ENCODE data around the gene ABCC1. TPM values are rescaled to one million over a fixed set of nuclear protein-coding genes. Genes with fewer than 3 reads are reported as not detected.
A peak's percentile ranks its signal among the peaks of the same experiment; 100 is the strongest.
"Not testable (repeated sequence)": the region's sequence is repeated elsewhere in the genome, so short reads cannot be mapped to it uniquely, and the experiment has no call there.

Gene ABCC1
- total RNA-seq, 1 donor from 2014 or later, result 8.2 TPM

DNA sequence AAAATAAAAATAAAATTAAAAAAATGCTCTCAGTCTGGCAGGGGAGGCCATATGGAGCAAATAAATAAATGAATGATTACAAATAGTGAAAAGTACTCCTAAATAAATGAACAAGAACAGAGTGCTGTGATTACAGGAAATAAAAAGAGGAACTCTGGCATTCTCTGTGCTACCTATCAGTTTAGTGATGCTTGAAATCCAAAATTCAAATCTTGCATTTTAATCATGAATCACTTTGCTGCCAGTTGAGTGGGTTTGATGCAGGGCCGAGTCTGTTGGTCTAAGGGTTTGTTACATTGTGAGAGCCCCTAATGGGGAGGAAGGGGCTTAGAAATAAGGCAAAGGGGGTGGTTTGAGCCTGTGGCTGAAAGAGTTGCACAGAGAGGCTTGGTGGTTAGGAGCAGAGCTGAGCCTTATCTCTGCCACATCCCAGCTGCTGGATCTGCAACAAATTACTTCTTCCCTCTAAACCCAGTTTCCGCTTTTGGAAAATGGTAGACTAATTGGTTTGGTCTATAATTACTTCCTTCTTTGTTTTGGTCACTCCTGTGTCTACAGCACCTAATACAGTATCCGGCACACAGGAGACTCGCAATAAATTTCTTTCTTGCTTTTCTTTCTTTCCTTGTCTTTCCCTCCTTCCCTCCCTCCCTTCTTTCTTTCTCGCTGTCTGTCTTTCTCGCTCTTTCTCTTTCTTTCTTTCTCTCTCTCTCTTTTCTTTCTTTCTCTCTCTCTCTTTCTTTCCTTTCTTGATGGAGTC is 6.3 kb upstream of the ABCC1 start:
- FAIRE-seq, result no peak

DNA sequence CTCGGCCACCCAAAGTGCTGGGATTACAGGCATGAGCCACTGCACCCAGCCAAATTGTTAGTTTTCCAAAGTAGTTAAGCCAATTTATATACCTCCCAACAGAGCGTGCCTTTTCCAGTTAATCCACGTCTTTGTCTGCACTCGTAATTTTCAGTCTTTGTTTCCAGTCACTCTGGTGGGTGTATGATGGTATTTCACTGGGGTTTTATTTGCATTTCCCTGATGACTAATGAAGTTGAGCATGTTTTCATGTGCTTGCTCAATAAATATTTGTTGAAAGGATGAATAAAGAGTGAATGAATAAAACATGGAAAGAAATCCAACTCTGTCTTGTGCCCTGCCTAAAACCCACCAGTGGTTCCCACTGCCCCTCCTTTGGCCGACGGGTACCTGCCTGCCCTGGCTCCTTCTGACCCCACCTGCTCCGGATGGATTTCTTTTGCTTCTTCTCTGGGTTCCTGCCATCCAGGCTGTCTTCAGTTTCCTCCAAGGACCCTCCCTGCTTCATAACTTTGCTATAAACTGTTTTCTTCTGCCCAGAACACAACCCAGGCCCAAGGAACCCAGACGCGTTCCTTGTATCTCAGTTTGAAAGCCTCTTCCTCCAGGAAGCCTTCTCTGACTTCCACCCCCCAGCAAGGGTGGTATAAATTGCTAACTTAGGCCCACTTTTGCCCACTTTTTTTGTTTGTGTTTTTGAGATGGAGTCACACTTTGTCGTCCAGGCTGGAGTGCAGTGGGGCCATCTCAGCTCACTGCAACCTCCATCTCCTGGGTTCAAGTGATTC is 3.0 kb upstream of the ABCC1 start:
- FAIRE-seq (no peak), DNase-seq (ENCODE audit: low spot score in 2 of 2) (no peak)

More for the DNA sequence above, 6.3 kb upstream of the ABCC1 start:
- DNase-seq (ENCODE audit: low spot score in 2 of 2), result no peak

DNA sequence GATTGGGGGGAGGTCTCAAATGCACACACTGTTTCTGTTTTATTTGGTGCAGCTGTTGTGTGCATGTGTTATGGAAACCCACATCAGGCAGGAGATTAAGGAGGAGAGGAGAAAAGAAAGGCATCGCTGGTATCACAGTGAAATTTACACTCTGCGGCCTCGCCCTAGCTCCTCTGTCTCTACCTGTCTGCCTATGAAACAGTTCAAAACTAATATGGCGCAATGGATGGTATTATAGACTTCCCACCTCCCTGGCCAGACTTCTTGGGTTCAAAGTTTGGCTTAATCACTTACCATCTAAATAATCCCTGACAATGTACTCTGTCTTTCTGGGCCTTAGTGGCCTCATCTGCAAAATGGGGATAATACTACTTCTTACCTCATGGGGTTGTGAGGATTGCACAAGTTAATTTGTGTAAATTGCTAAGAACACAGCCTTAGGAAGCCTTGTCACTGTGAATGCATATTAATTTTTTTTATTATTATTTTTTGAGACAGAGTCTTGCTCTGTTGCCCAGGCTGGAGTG is 1.4 kb upstream of the ABCC1 start:
- FAIRE-seq, result no peak
- no peak for DNase-seq (ENCODE audit: low spot score in 2 of 2)

DNA sequence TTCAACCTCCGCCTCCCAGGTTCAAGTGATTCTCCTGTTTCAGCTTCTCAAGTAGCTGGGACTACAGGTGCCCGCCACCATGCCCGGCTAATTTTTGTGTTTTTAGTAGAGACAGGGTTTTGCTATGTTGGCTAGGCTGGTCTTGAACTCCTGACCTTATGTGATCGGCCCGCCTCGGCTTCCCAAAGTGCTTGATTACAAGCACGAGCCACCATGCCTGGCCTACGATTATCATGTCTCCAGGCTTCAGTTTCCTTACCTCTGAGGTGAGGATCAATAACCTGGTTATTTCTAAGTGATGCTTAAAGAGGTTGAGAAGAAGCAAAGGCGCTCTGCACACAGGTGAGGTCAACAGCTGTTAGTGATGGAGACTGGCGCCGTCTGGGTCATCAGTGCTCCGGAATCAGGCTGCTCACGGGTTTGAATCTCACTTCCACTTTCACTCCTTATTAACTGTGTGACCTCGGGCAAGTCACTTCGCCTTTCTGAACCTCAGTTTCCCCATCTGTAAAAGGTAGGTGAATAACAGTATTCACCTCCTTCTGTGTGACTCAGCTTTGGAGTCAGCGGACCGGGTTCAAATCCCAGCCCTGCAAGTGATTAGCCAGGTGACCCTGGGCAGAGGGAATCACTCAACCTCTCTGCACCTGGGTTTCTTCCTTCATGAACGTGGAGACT is 745 bp upstream of the ABCC1 start:
- DNase-seq (ENCODE audit: low spot score in 2 of 2) (no peak), FAIRE-seq (no peak)

DNA sequence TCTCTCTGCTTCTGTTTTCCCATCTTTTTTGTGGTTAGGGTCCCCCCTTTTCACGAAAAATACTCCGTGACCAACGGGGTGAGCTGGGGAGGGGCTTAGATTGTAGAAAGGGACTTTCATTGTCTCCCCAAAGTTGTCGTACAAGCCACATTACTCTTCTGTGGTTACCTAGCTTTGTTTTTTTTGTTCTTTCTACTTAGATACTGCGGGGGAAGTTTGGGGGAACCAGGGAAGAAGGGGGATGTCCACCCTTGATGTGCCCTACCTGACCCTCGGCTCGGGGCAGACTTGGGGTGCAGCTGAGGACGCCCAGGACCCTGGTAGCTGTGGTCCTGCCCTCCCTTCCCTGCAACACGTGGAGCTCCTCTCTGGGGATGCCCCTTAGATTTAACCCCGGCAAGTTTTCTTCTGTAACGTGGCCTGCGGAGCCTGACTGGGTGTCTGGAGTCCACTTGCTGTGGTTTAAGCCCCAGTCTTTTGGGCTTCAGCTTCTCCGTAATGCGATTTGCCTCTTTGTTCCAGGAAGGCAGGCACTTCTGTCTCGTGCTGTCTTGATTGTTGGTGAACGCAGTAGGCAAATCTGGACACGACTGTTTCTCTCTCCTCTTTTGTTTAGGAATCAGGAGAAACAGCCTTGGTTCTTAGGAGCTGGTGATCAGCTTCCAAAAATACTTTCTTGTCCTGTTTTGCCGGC is 892 bp downstream of the ABCC1 start:
- FAIRE-seq (no peak), DNase-seq (ENCODE audit: low spot score in 2 of 2) (peak in 1 of 2 donors; percentile 54)

DNA sequence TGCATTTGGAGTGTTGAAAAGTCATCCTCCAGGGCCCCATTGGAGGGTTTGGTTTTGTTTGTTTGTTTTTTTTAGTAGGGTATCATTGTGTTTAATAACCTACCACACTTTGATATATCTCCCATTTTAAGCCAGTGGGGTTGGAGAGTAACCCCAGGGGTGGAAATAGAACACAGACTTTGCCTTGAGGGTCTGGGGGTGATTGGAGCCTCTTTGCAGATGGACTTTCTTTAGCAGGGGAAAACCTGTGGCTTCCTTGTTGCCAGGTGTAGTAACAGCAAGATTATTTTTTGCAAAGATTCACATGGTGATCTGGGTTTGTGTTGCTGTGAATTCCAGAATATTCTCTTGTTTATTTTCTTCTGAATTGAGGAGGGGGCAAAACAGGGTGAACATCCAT is 1.5 kb downstream of the ABCC1 start:
- DNase-seq (ENCODE audit: low spot score in 2 of 2) (no peak), FAIRE-seq (no peak)

DNA sequence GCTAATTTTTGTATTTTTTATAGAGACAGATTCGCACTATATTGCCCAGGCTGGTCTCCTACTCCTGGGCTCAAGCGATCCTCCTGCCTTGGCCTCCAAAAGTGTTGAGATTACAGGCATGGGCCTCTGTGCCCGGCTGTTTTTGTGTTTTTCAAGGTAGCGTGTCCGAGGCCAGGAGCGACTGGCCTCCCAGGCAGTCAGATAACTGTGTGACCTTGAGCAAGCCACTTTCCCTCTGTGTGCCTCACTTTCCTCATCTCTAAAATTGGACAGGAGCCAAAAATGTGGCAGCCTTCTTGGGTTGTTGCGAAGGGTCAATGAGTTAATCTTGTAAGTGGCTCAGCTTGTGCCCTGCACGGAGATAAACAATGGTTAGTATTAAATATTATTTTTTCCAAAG is 2.4 kb downstream of the ABCC1 start:
- FAIRE-seq, result no peak
- DNase-seq (ENCODE audit: low spot score in 2 of 2), result no peak

DNA sequence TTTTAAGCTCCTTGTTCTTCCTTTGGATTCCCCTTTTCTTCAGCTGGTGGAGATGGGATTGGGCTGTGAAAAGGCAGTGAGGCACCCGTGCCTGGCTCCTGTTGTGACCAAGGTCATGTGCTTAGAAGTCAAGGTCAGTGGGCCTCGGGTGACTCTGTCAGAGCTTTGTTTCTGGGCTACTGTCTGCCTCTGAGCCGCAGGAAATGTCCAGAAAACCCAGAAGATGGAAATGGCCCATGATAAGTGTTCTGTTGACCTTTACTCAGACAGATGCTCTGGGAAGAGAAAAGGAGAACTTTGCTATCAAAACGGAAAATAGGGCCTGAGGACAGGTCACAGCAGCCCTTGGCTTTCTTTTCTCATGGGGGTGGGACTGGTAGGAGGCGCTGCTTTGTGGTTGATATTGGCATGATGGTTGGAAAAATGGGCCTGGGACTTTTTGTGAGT is 2.9 kb downstream of the ABCC1 start:
- DNase-seq (ENCODE audit: low spot score in 2 of 2) (no peak), FAIRE-seq (no peak)

DNA sequence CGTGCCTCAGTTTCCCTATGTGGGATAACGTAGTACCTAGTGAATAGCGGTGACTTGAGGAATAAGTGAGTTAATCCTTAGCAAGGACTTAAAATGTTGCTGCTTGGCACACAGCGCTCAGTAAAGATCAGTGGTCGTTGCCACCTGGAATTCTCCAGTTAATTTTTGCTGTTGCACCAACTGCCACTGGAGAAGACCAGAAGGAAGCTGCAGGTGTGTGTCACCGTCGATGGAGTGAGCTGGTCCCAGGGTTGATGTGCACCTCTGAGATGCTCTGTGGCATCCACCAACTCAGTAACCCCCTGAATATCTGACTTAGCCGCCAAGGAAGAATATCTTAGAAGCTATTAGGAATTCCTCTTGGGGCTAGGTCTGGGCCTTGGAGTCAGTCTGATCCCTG is 4.1 kb downstream of the ABCC1 start:
- DNase-seq (ENCODE audit: low spot score in 2 of 2) (no peak), FAIRE-seq (no peak)

DNA sequence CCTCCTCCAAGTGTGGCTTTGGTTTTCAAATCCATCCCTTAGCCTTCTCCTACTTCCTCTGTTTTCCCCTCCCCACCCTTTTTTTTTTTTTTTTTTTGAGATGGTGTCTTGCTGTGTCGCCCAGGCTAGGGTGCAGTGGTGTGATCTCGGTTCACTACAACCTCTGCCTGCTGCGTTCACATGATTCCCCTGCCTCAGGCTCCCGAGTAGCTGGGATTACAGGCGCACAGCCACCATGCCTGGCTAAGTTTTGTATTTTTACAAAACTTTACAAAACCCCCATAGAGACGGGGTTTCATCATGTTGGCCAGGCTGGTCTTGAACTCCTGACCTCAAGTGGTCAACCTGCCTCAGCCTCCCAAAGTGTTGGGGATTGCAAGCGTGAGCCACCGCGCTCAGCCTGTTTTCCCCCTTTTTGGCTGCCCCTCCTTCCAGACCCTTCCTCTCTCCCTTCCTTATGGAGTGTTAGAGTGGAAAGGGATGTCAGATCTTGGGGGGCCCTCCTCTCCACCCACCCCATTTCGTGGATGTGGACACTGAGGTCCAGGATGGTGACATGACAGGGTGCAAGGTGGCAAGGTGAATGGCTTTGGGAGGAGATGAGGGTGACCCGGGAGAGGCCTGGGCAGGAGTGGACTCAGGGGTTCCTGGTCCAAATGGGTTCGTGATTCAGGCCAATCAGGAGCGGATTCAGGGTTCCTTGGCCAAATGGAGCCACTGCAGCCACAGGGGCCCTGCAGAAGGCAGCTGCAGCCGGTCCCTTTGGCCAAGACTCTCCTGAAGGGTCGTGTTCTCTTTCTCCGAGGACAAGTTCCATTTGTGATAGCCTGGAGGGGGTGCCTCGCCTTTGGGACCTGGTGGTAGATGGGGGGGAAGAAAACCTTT is 4.8 kb downstream of the ABCC1 start:
- no peak for FAIRE-seq

DNA sequence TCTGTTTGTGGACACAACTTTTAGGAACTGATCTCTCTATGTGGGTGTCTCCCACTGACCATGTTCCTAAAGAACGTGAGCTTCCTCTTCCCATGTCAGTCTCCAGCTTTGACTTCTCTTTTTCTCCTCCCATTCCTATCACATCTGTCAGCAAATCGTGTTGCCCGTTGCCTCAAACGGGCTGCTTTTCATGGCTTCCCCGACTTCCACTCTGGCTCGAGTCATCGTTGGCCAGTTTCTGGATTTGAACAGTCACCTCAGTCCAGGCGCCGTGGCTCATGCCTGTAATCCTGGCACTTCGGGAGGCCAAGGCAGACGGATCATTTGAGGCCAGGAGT is 5.4 kb downstream of the ABCC1 start:
- DNase-seq (ENCODE audit: low spot score in 2 of 2), result no peak
- no peak for FAIRE-seq

More for the DNA sequence above, 4.8 kb downstream of the ABCC1 start:
- DNase-seq (ENCODE audit: low spot score in 2 of 2), result no peak

DNA sequence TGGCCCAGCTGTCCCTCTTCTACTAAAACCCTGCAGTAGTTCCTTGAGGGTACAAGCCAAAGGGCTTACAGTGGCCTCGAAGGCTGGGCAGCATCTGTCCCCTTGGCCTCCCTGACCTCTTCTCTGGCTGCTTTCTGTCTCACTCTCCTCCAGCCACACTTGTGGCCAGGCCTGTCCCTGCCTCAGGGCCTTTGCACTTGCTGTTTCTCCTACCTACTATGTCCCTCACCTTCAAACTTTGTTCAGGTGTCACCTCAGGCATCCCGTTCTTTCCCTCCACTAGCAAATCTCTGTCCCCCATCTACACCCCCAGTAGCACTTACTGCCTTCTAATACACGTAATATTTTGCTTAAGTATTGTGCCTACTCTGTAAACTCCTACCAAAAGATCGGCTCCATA is 6.0 kb downstream of the ABCC1 start:
- DNase-seq (ENCODE audit: low spot score in 2 of 2) (no peak), FAIRE-seq (no peak)

DNA sequence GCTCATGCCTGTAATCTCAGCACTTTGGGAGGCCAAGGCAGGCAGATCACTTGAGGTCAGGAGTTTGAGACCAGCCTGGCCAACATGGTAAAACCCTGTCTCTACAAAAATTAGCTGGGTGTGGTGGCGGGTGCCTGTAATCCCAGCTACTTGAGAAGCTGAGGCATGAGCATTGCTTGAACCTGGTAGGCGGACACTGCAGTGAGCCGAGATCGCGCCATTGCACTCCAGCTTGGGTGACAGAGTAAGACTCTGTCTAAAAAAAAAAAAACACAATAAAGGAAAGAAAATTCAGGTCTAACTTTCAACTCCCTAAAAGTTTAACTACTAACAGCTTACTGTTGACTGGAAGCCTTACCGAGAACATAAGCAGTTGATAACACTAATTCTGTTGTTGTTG is 6.7 kb downstream of the ABCC1 start:
- DNase-seq (ENCODE audit: low spot score in 2 of 2), result not testable (repeated sequence)

DNA sequence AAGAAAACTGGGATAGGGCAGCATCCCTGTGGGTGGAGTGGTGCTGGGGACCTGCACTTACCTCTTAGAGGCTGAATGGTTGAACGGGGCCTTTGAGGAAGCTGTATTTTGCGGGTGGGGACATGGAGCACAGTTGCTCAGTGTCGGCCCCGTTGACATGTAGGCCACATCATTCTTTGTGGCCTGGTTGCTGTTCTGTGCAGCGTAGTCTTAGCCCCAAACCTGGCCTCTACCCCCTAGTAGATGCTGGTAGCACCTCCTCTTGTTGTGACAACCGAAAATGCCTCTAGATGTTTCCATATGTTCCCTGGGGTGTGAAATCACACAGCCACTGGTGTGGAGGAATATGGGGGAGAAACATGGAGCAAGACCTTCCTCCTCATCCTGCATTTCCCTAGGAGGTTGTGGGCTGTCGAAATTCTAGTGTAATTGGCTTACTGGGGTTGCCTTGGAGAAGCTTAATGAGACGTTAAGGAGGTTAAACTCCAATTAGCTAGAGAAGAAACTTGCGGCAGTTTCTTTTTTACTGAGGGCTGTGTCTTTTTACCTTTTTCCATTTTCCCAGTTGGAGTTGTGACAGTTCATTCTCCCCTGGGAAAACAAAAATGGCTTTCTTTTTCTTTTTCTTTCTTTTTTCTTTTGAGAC is 9.4 kb downstream of the ABCC1 start:
- FAIRE-seq (no peak), DNase-seq (ENCODE audit: low spot score in 2 of 2) (no peak)

More for the DNA sequence above, 6.7 kb downstream of the ABCC1 start:
- FAIRE-seq, result not testable (repeated sequence)

DNA sequence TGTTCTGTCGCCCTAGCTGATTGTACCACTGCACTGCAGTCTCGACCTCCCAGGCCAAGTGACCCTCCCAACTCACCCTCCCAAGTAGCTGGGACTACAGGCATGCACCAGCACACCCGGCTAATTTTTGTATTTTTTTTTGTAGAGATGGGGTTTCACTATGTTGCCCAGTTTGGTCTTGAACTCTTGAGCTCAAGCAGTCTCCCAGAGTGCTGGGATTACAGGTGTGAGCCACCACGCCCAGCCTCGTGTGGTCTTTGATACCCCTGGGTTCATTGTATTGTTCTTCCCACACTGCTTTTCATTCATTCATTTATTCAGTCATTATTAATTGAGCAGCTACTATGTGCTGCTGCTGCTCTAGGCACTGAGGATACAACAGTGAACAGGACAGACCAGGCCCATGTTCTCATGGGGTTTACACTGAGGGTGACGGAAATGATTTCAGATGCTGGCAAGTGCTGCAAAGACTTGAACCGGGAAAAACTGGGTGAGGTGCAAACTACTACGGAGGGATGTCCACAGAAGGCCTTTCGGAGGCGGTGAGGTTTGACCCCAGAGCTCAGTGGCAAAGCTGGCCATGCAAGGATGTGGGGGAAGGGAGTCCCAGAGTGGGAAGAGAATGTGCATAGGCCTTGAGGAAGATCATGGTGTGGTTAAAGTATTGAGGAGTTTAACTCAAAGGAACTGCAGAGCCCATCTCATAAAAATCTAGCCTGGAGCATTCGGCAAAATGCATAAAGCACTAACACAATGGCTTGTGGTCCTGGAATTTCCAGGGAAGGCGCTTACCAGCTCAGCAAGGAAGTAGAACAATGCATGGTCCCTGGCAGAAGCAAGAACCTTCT is 10.9 kb downstream of the ABCC1 start:
- DNase-seq (ENCODE audit: low spot score in 2 of 2), result no peak
- no peak for FAIRE-seq

DNA sequence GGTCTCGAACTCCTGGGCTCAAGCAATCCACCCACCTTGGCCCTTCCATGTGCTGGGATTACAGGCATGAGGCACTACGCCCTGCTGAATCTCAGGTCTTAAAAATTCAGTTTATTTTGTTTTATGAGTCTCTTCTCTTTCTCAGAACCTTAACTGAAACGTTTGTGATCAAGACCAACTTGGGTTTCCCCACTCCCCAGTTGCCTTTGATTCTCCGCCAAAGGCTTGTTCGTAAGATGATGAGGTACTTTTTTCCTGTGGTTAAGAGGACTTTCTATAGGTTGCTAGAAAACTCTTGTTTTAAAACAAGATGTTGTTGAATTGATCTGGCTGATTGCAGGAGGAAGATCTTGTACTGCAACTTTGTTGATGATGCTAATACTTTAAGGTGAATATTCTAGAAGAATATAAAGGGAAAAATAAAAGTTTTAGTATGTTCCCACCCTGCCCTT is 11.7 kb downstream of the ABCC1 start:
- DNase-seq (ENCODE audit: low spot score in 2 of 2), result no peak
- FAIRE-seq, result no peak

DNA sequence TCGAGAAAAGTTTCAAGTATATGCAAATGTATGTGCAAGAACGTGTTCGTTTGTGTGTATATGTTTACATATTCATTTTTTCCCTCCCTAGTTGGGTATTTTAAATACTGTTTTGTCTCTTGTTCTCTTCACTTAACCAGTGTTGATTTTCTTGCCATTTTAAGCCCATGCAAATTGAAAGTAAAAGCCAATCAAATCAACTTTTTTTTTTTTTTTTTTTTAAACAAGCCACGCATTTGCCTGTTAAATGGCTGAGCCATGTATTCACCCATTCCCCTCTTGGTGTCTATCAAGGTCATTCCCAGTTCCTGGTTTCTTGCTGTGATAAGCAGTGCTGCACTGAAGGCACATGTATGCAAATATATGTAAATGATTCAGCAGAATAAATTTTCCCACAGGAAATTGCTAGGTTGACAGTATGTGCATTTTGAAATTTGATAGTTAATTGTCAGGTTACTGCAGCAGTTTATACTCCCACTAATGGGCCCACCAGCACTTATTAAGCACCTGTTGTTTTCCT is 12.2 kb downstream of the ABCC1 start:
- DNase-seq (ENCODE audit: low spot score in 2 of 2), result no peak
- no peak for FAIRE-seq

Data from frontal cortex (tissue), 4 donors.